GM10266 (cell line): ENCODE results near the gene GPX7.
A peak's percentile ranks its signal among the peaks of the same experiment; 100 is the strongest.

Experiments
- DNase-seq: peaks from one replicate; pipeline ENCODE4 v3.0.0; 2012; ENCODE audit errors: extremely low spot score
- TF ChIP-seq, protein P1 (sequence below): IDR thresholded peaks from 2 replicates; pipeline ENCODE4 v1.5.1; 2012; ENCODE audit warnings: mild to moderate bottlenecking, low read depth; ENCODE audit not compliant: control insufficient read depth, insufficient read depth; ENCODE audit errors: missing control alignments

The GPX7 gene

GRCh38 chr1:52636721-52637695, 34.8 kb downstream of the GPX7 start:
- TF ChIP-seq, protein P1, sequence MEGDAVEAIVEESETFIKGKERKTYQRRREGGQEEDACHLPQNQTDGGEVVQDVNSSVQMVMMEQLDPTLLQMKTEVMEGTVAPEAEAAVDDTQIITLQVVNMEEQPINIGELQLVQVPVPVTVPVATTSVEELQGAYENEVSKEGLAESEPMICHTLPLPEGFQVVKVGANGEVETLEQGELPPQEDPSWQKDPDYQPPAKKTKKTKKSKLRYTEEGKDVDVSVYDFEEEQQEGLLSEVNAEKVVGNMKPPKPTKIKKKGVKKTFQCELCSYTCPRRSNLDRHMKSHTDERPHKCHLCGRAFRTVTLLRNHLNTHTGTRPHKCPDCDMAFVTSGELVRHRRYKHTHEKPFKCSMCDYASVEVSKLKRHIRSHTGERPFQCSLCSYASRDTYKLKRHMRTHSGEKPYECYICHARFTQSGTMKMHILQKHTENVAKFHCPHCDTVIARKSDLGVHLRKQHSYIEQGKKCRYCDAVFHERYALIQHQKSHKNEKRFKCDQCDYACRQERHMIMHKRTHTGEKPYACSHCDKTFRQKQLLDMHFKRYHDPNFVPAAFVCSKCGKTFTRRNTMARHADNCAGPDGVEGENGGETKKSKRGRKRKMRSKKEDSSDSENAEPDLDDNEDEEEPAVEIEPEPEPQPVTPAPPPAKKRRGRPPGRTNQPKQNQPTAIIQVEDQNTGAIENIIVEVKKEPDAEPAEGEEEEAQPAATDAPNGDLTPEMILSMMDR = no peak
- peak; percentile 69 for DNase-seq

DNA sequence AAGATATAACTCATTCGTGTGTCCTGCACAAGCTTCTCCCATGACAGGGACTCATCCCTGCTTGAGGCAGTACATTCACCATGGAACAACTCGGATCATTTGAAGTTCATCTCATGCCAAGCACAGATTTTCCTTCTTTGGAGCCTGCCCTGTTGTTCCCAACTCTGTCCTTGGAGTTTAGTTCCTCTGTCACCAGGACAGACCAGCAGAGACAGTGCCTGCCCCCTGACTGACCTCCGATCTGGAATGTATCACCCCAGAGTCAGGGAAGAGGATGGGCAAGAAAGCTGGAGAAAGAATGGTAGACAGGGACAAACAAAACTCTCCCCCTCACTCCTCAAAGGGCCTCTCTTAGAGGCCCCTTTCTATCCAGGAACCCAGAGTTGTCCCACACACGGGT, 35.8 kb downstream of the GPX7 start:
- DNase-seq = no peak
- TF ChIP-seq, protein P1 = no peak

GRCh38 chr1:52640697-52641096, 38.5 kb downstream of the GPX7 start:
- DNase-seq = no peak

DNA sequence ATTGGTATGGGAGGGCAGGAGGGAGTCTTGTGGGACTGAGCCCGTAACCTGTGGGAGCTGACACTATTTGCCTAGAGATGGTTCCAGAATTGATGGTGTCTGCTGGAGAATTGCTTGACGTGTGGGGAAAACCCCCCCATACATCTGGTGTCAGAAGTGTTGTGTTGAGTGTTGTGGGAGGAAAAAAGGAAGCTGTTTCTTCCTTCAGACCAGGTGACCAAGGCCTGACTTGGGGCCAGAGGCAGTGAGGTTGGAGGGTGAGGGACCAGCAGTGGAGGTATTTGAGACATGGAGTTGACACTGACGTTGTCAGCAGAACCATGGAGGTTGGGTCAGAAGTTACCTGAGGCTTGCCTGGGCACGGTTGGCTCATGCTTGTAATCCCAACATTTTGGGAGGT, 39.1 kb downstream of the GPX7 start:
- peak; percentile 42 for DNase-seq
- TF ChIP-seq, protein P1 = no peak

More at GRCh38 chr1:52640697-52641096, 38.5 kb downstream of the GPX7 start:
- TF ChIP-seq, protein P1 = no peak

GRCh38 chr1:52645261-52645660, 43.1 kb downstream of the GPX7 start:
- TF ChIP-seq, protein P1 = no peak
- DNase-seq = no peak

DNA sequence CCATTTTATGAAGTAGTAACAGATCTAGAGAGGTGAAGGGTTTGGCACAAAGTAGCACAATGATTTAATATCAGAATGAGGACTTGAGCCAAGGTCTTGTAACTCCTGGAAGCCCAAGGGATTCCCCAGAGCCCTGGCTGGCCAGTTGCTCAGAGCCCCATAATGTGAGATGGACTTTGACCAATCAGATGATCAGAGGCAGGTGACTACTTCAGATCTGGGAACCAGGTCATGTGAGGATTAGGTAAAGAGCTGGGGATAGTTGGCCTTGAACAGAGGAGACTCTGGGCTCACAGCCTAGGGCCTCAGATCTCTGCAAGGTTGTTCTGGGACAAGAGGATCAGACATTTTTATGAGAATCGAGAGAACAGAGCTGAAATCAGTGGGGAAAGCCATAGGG, 49.7 kb downstream of the GPX7 start:
- no peak for DNase-seq
- TF ChIP-seq, protein P1 = no peak

DNA sequence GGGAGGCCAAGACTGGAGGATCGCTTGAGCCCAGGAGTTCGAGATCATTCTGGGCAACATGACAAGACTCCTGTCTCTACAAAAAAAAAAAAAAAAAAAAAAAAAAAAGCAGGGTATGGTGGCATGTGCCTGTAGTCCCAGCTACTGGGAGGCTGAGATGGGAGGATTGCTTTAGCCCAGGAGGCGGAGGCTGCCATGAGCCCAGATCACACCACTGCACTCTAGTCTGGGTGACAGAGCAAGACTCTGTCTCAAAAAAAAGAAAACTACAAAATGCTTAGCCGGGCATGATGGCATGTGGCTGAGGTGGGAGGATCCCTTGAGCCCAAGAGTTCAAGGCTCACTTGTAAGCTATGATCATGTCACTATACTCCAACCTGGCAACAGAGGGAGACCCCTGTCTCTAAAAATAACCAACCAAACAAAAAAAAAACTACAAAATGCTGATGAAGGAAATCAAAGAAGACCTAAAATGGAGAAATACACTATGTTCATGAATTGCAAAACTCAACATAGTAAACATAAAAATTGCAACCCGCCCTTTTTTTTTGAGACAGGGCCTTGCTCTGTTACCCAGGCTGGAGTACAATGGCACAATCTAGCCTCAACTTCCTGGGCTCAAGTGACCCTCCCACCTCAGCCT, 51.2 kb downstream of the GPX7 start:
- TF ChIP-seq, protein P1 = no peak
- DNase-seq = no peak
